HepG2 (cell line): ENCODE measurements around the gene CPZ.

ENCODE experiments used
- TRIM24 ChIP-seq: sonication (generic); formaldehyde crosslinking; IDR thresholded peaks from 2 replicates; pipeline ENCODE4 v1.8.0; 2022; ENCODE audit warnings: mild to moderate bottlenecking, missing genetic modification reagents
- ZBTB34 ChIP-seq: sonication (generic); formaldehyde crosslinking; IDR thresholded peaks from 2 replicates; pipeline ENCODE4 v1.8.0; 2022; ENCODE audit warnings: mild to moderate bottlenecking, missing genetic modification reagents
- ZBTB4 ChIP-seq: sonication (generic); formaldehyde crosslinking; IDR thresholded peaks from 2 replicates; pipeline ENCODE4 v1.4.0; 2020; ENCODE audit warnings: missing genetic modification reagents, mild to moderate bottlenecking, borderline replicate concordance

- TF ChIP-seq TRIM24 (CRISPR knock-in tag) = no peak
- no peak for TF ChIP-seq ZBTB4
- TF ChIP-seq ZBTB34 = no peak
These were observed 769 bp upstream of the CPZ start for GRCh38 chr4:8591626-8592365.
